Mammary epithelial cell (primary cell): Measurements from ENCODE around the gene TTF1.

ENCODE experiments used
- CTCF ChIP-seq, 2 donors: IDR thresholded peaks in 1 of 2; conservative IDR thresholded peaks in 1 of 2; 2 replicates each; pipeline ENCODE4 v1.5.1; 2011 to 2012; ENCODE audit warnings: inconsistent platforms in 2 of 2, low read length in 2 of 2, mild to moderate bottlenecking in 2 of 2, control low read depth in 1 of 2, low read depth in 1 of 2; ENCODE audit not compliant: insufficient read depth in 1 of 2; ENCODE audit errors: extremely low read depth in 1 of 2
- EZH2 ChIP-seq: IDR thresholded peaks from 2 replicates; pipeline ENCODE4 v1.6.1; 2012; ENCODE audit warnings: low read length, inconsistent platforms, borderline replicate concordance

GRCh38 chr9:132369421-132369820, 37.2 kb downstream of the TTF1 start:
- TF ChIP-seq CTCF (conservative IDR thresholded peaks at IDR 0.05 in 1 of 2, IDR thresholded peaks at IDR 0.05 in 1 of 2; ENCODE audit: extremely low read depth in 1 of 2, insufficient read depth in 1 of 2, low read depth in 1 of 2, low read length in 2 of 2) (no peak), EZH2 (no peak)
